HepG2 (cell line): Measurements from ENCODE around the gene METTL6. TPM values are rescaled to one million over a fixed set of nuclear protein-coding genes. Genes with fewer than 3 reads are reported as not detected.

ENCODE experiments used
- ARID2 ChIP-seq: sonication (generic); formaldehyde crosslinking; IDR thresholded peaks from 2 replicates; pipeline ENCODE4 v1.8.1; 2022; ENCODE audit warnings: mild to moderate bottlenecking, missing genetic modification reagents, borderline replicate concordance
- KDM5B ChIP-seq: sonication (generic); formaldehyde crosslinking; IDR thresholded peaks from 2 replicates; pipeline ENCODE4 v1.4.0; 2020; ENCODE audit warnings: missing genetic modification reagents, mild to moderate bottlenecking, borderline replicate concordance
- KLF15 ChIP-seq: sonication (generic); formaldehyde crosslinking; IDR thresholded peaks from 2 replicates; pipeline ENCODE4 v1.8.1; 2023; ENCODE audit warnings: borderline replicate concordance, mild to moderate bottlenecking, inconsistent platforms, missing genetic modification reagents, mixed read lengths
- MNT ChIP-seq: fragments of 450-650 bp; IDR thresholded peaks from 2 replicates; pipeline ENCODE4 v1.6.1; 2016
- MXD1 ChIP-seq: sonication (generic); formaldehyde crosslinking; IDR thresholded peaks from 2 replicates; pipeline ENCODE4 v1.4.0; 2020; ENCODE audit warnings: mild to moderate bottlenecking, missing genetic modification reagents
- PRDM4 ChIP-seq: sonication (generic); formaldehyde crosslinking; IDR thresholded peaks from 2 replicates; pipeline ENCODE4 v1.9.0; 2021; ENCODE audit warnings: missing genetic modification reagents, borderline replicate concordance
- SRSF1 ChIP-seq: fragments of 200-400 bp; formaldehyde crosslinking; optimal IDR thresholded peaks from 2 replicates; pipeline ENCODE3; 2017; ENCODE audit warnings: mild to moderate bottlenecking, low read depth, low read length, moderate library complexity
- SYNCRIP ChIP-seq: fragments of 200-400 bp; formaldehyde crosslinking; IDR thresholded peaks from 2 replicates; pipeline ENCODE4 v1.6.1; 2018; ENCODE audit warnings: mild to moderate bottlenecking, low read depth, low read length; ENCODE audit not compliant: insufficient read depth
- TP53 ChIP-seq: sonication (generic); formaldehyde crosslinking; conservative IDR thresholded peaks from 2 replicates; pipeline ENCODE4 v1.4.0; 2020; ENCODE audit warnings: missing genetic modification reagents
- ZBTB20 ChIP-seq: sonication (generic); formaldehyde crosslinking; IDR thresholded peaks from 2 replicates; pipeline ENCODE4 v1.8.1; 2023; ENCODE audit warnings: missing genetic modification reagents, low read depth, mild to moderate bottlenecking, borderline replicate concordance
- ZFP1 ChIP-seq: IDR thresholded peaks from 2 replicates; pipeline ENCODE4 v1.6.1; 2016
- ZNF124 ChIP-seq: sonication (generic); formaldehyde crosslinking; IDR thresholded peaks from 2 replicates; pipeline ENCODE4 v1.4.0; 2020; ENCODE audit warnings: missing genetic modification reagents
- ZNF143 ChIP-seq: sonication (generic); formaldehyde crosslinking; IDR thresholded peaks from 2 replicates; pipeline ENCODE4 v1.4.0; 2020; ENCODE audit warnings: missing genetic modification reagents
- ZNF18 ChIP-seq: sonication (generic); formaldehyde crosslinking; IDR thresholded peaks from 2 replicates; pipeline ENCODE4 v1.8.0; 2022; ENCODE audit warnings: mild to moderate bottlenecking, missing genetic modification reagents; ENCODE audit not compliant: insufficient replicate concordance
- ZNF280D ChIP-seq: sonication (generic); formaldehyde crosslinking; IDR thresholded peaks from 2 replicates; pipeline ENCODE4 v1.5.1; 2020; ENCODE audit warnings: mild to moderate bottlenecking, missing genetic modification reagents
- ZNF367 ChIP-seq: sonication (generic); formaldehyde crosslinking; IDR thresholded peaks from 2 replicates; pipeline ENCODE4 v1.4.0; 2020; ENCODE audit warnings: missing genetic modification reagents, borderline replicate concordance
- ZNF605 ChIP-seq: sonication (generic); formaldehyde crosslinking; IDR thresholded peaks from 2 replicates; pipeline ENCODE4 v1.8.0; 2022; ENCODE audit warnings: mild to moderate bottlenecking, missing genetic modification reagents
- ZNF607 ChIP-seq: sonication (generic); formaldehyde crosslinking; IDR thresholded peaks from 2 replicates; pipeline ENCODE4 v1.5.1; 2020; ENCODE audit warnings: missing genetic modification reagents, mild to moderate bottlenecking, borderline replicate concordance
- ZSCAN21 ChIP-seq: sonication (generic); formaldehyde crosslinking; IDR thresholded peaks from 2 replicates; pipeline ENCODE4 v1.8.0; 2022; ENCODE audit warnings: mild to moderate bottlenecking, missing genetic modification reagents, moderate library complexity, borderline replicate concordance
- polyA plus RNA-seq, 8 experiments: library from polyadenylated mRNA; depleted of rRNA in 3 of 8; stranded (reverse) in 7 of 8; unstranded in 1 of 8; fragments of >200 nt; fragmentation: Illumina TruSeq in 4 of 8; extraction: Trizol in 4 of 8; gene quantifications; 2 replicates each; pipeline versions ENCODE4 v1.2.1 to v1.2.3, GENCODE V29; 2011 to 2016; ENCODE audit warnings: low read depth in 4 of 8, missing spikeins in 1 of 8, mixed read lengths in 1 of 8; ENCODE audit not compliant: insufficient read depth in 1 of 8
- total RNA-seq, 5 experiments: library from RNA; depleted of rRNA; stranded (reverse); fragments of >200 nt; fragmentation: Illumina TruSeq; extraction: Trizol; gene quantifications; 2 replicates each; pipeline ENCODE4 v1.2.3, GENCODE V29; 2016; ENCODE audit warnings: low read depth in 1 of 5

METTL6 gene
- total and polyA plus RNA-seq, 2 of the 13 experiments (the other 11 are each of a cell fraction or from before 2014, with no cell fraction given): 17.2 to 29.4 TPM

- no peak for TF ChIP-seq ZNF280D (CRISPR knock-in tag)
- no peak; the same call in 1 of the 2 replicates for TF ChIP-seq ZSCAN21
- TF ChIP-seq ZFP1: no peak; the same call in 1 of the 2 replicates
- TF ChIP-seq PRDM4 (CRISPR knock-in tag): no peak
- TF ChIP-seq KLF15 (CRISPR knock-in tag): no peak; the same call in 1 of the 2 replicates
- no peak for TF ChIP-seq MNT
- no peak for TF ChIP-seq ZNF124
- no peak for TF ChIP-seq SYNCRIP
- no peak for TF ChIP-seq ZNF367
- no peak for TF ChIP-seq ZBTB20 (CRISPR knock-in tag)
- no peak for TF ChIP-seq SRSF1
- TF ChIP-seq ZNF607 (CRISPR knock-in tag): no peak
- TF ChIP-seq TP53 (CRISPR knock-in tag): no peak
- TF ChIP-seq MXD1 (CRISPR knock-in tag): no peak; the same call in 1 of the 2 replicates
- TF ChIP-seq ZNF143 (CRISPR knock-in tag): no peak
- TF ChIP-seq ZNF605 (CRISPR knock-in tag): peak; percentile 65; the same call in 1 of the 2 replicates
- 0 out of 2 replicates have a peak, but pooled peaks have one; percentile 63 for TF ChIP-seq ARID2 (CRISPR knock-in tag)
- TF ChIP-seq ZNF18 (CRISPR knock-in tag): peak; percentile 45
- TF ChIP-seq KDM5B: peak; percentile 19; the same call in 1 of the 2 replicates
Observed at GRCh38 chr3:15427182-15427880, at the start of gene METTL6, which contains the start of gene EAF1 (continued).
